GM18868 (cell line): Measurements from ENCODE around the gene MAN2C1.
"Not testable (repeated sequence)": the region's sequence is repeated elsewhere in the genome, so short reads cannot be mapped to it uniquely, and the experiment has no call there.

ENCODE experiments used
- ATAC-seq: cut with Tn5 transposase; IDR thresholded peaks from one replicate; pipeline ENCODE4 v1.9.1; 2021; ENCODE audit warnings: mild to moderate bottlenecking, moderate library complexity; ENCODE audit not compliant: unreplicated experiment

MAN2C1 gene

DNA sequence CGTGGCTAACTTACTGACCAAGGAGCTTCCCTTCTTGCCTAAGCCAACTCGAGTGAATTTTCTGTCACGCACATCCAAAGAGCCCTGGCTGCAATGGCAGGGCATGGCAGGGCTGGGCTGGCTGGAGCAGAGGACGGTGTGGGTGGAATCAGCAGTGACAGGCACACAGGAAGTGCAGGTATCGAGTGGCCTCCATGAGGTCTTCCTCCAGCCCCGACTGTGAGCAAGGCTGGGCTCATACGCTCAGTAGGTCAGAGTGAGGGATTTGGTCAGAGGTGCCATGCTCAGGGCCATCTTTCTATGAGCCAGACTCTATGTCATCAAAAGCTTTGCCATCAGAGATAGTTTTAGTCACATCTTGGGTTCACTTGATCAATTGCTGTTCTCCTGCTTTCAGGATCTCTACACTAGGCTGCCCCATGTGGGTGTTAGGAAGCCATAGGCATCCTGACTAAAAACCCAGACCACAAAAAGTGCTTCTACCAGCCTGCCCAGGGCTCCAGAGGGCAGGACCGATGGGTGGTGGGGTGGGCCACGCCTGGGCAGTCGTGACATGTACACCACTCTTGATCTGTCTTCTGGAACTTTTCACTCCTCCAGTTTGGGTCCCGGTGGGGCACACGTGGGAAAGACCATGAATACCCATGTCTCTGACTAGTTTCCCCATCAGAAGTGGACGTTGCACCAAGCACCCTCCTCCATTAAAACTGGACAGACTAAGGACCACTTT lies 55.1 kb downstream of the MAN2C1 start:
- ATAC-seq = no peak

DNA sequence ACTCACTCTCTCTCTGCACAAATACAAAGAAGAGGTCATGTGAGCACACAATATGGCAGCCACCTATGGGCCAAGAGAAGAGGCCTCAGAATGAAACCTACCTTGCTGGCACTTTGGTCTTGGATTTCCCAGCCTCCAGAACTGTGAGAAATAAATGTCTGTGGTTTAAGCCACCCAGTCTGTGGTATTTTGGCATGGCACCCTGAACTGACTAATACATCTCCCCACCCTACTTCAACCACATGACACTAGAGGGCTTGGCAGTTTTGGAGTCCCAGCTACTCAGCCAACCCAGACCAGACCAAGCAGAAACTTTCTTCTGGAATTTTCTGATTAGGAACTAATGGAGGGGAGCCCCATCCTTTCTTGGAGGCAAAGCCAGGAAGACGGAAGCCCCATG lies 55.9 kb downstream of the MAN2C1 start:
- not testable (repeated sequence) for ATAC-seq

DNA sequence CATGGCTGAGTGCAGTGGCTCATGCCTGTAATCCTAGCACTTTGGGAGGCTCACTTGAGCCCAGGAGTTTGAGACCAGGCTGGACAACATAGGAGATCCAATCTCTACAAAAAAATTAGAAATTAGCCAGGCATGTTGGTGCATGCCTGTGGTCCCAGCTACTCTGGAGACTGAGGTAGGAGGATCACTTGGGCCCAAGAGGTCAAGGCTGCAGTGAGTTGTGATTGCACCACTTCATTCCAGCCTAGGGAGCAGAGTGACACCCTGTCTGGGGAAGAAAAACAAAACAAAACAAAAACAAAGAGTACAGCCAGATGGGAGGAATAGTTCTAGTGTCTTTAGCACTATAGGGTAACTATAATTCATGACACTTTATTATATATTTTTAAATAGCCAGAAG lies 58.7 kb downstream of the MAN2C1 start:
- ATAC-seq = no peak

DNA sequence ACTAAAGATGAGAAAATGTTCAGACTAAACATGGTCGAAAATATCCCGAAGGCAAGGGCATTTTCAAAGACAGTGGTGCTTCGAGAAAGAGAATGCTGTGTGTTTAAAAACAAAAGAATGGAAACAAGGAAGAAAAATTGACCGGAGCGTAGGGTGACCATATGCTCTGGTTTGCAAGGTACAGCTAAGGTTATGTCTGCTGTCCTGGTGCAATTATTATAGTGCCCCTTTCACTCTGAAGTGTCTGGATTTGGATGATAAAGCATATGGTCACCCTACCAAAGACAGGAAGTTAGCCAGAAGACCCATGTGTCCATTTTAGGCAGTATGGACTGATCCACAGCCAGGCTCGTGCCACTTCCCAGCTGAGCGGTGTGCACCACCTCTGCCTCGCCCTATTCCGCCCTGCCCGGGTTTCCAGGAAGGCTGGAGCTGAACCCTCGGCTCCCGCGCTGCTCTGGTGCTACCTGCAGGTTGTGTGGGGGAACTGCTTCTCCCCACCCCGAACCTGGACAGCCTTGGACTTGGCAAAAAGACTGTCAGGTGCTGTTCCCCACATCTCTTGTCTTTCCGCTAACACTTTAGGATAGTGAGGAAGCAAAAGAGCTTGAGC lies 60.5 kb downstream of the MAN2C1 start:
- no peak for ATAC-seq

DNA sequence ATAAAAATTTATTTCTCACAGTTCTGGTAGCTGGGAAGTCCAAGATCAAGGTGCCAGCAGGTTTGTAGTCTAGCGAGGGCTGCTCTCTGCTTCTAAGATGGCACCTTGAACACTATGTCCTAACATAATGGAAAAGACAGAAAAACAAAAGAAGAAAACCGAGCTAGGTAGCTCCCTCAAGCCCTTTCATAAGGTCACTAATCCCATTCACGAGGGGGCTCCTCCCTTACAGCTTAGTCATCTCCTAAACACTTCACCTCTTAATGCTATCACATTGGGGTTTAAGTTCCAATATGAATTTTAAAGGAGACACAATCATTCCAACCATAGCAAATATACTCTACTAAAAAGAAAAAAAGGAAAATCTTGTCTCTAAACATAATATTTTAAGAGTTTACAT lies 62.2 kb downstream of the MAN2C1 start:
- no peak for ATAC-seq
